WTC11 (cell line): ENCODE results near the gene LCLAT1. TPM values are rescaled to one million over a fixed set of nuclear protein-coding genes. Genes with fewer than 3 reads are reported as not detected.
A peak's percentile ranks its signal among the peaks of the same experiment; 100 is the strongest.

Experiments used
- ATAC-seq: fragments of 200-7000 bp; cut with Tn5 transposase; 2 replicates; pipeline ENCODE4 v1.10.0; 2021; ENCODE audit warnings: mild to moderate bottlenecking, moderate library complexity
- CTCF ChIA-PET: fragments of 300-600 bp; sonication (Branson Sonifier 250); formaldehyde crosslinking; loops from one replicate; lab custom pipeline; 2021; ENCODE audit warnings: antibody characterized with exemption; lab: Charles Lee
- POLR2A ChIA-PET: fragments of 350-600 bp; sonication (Branson Sonifier 250); formaldehyde crosslinking; loops from one replicate; lab custom pipeline; 2021; ENCODE audit warnings: antibody characterized with exemption; lab: Charles Lee
- DNase-seq: peaks from one replicate; pipeline ENCODE4 v3.0.0; 2021; ENCODE audit warnings: low spot score
- H3K27ac Mint-ChIP-seq: 2 replicates; pipeline ENCODE4 v1.8.0; 2021; ENCODE audit warnings: mixed read lengths
- H3K27me3 Mint-ChIP-seq: 2 replicates; pipeline ENCODE4 v1.8.0; 2021; ENCODE audit warnings: low read depth, mild to moderate bottlenecking, moderate library complexity, mixed read lengths
- H3K36me3 Mint-ChIP-seq: 2 replicates; pipeline ENCODE4 v1.8.0; 2021; ENCODE audit warnings: mixed read lengths
- H3K4me1 Mint-ChIP-seq: 2 replicates; pipeline ENCODE4 v1.8.0; 2022; ENCODE audit warnings: mixed read lengths
- H3K4me3 Mint-ChIP-seq: 2 replicates; pipeline ENCODE4 v1.8.0; 2021; ENCODE audit warnings: mild to moderate bottlenecking, moderate library complexity, mixed read lengths
- H3K9me3 Mint-ChIP-seq: 2 replicates; pipeline ENCODE4 v1.8.0; 2021; ENCODE audit warnings: mixed read lengths
- ATF2 ChIP-seq: sonication (generic); formaldehyde crosslinking; IDR thresholded peaks from 2 replicates; pipeline ENCODE4 v1.8.1; 2022; ENCODE audit warnings: low read depth, missing genetic modification reagents, borderline replicate concordance
- ATF3 ChIP-seq: sonication (generic); formaldehyde crosslinking; conservative IDR thresholded peaks from 2 replicates; pipeline ENCODE4 v1.8.1; 2022; ENCODE audit warnings: mild to moderate bottlenecking, missing genetic modification reagents
- ETV6 ChIP-seq: sonication (generic); formaldehyde crosslinking; IDR thresholded peaks from 2 replicates; pipeline ENCODE4 v1.8.1; 2022; ENCODE audit warnings: mild to moderate bottlenecking, missing genetic modification reagents
- NFATC4 ChIP-seq: fragments of 250-450 bp; sonication (Bioruptor Pico); IDR thresholded peaks from 2 replicates; pipeline ENCODE4 v1.9.0; 2021; ENCODE audit warnings: mild to moderate bottlenecking
- NR3C1 ChIP-seq: sonication (generic); formaldehyde crosslinking; conservative IDR thresholded peaks from 2 replicates; pipeline ENCODE4 v1.8.1; 2023; ENCODE audit warnings: low read depth, mild to moderate bottlenecking, missing genetic modification reagents
- PRDM15 ChIP-seq: sonication (generic); formaldehyde crosslinking; IDR thresholded peaks from 2 replicates; pipeline ENCODE4 v1.8.0; 2022; ENCODE audit warnings: missing genetic modification reagents
- PRRX2 ChIP-seq: fragments of 250-450 bp; sonication (Bioruptor Pico); IDR thresholded peaks from 2 replicates; pipeline ENCODE4 v1.8.0; 2021; ENCODE audit warnings: mild to moderate bottlenecking
- ZNF232 ChIP-seq: sonication (generic); formaldehyde crosslinking; IDR thresholded peaks from 2 replicates; pipeline ENCODE4 v1.8.0; 2022; ENCODE audit warnings: mild to moderate bottlenecking, missing genetic modification reagents
- ZNF317 ChIP-seq: sonication (generic); formaldehyde crosslinking; IDR thresholded peaks from 2 replicates; pipeline ENCODE4 v1.8.1; 2023; ENCODE audit warnings: low read depth, mild to moderate bottlenecking, moderate library complexity, missing genetic modification reagents, borderline replicate concordance
- ZNF425 ChIP-seq: fragments of 250-450 bp; sonication (Bioruptor Pico); conservative IDR thresholded peaks from 2 replicates; pipeline ENCODE4 v1.9.0; 2021; ENCODE audit warnings: mild to moderate bottlenecking
- total RNA-seq: library from RNA; stranded (reverse); gene quantifications from 3 replicates; pipeline ENCODE4 v1.2.3, GENCODE V29; 2021
- TF ChIP-seq, protein P1 (sequence below): sonication (generic); formaldehyde crosslinking; conservative IDR thresholded peaks from 2 replicates; pipeline ENCODE4 v1.8.1; 2023; ENCODE audit warnings: mild to moderate bottlenecking, low read depth, missing genetic modification reagents, moderate library complexity
- TF ChIP-seq, protein P2 (sequence below): sonication (generic); formaldehyde crosslinking; IDR thresholded peaks from 2 replicates; pipeline ENCODE4 v1.8.0; 2023; ENCODE audit warnings: mild to moderate bottlenecking, missing genetic modification reagents
- TF ChIP-seq, protein P3 (sequence below): fragments of 250-450 bp; sonication (Bioruptor Pico); IDR thresholded peaks from 2 replicates; pipeline ENCODE4 v1.9.0; 2021; ENCODE audit warnings: mild to moderate bottlenecking, borderline replicate concordance

The LCLAT1 gene
- total RNA-seq, 1 experiment from 2014 or later, result 22.3 TPM

DNA sequence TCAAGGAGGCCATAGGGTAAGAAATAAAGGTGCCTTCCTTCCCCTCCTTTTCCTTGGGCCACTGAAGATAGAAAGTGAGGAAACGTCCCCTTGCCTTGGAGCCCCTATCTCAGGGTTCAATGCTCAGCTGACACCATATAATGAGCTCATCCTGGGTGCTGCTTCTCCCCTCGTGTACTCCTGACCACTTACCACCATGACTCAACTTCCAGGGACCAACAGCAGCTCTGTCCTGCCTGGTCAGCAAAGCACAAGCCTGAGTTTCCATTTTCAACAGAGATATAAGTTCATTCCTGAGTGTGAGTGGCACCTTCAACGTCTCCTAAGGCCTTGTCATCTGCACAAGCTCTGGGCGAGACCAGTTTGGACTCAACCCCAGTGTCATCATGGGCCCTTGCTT is 209.0 kb downstream of the LCLAT1 start:
- Mint-ChIP-seq H3K4me3 (no peak overlapping the region), H3K4me1 (peaks cover 25% of the 10 kb centered on the region), H3K27me3 (peaks cover 36% of the 10 kb centered on the region), H3K36me3 (no peaks in the 10 kb centered on the region), H3K9me3 (peaks cover 11% of the 10 kb centered on the region), H3K27ac (no peak overlapping the region)
- no peak for TF ChIP-seq ZNF232 (CRISPR knock-in tag)
- TF ChIP-seq, protein P1, sequence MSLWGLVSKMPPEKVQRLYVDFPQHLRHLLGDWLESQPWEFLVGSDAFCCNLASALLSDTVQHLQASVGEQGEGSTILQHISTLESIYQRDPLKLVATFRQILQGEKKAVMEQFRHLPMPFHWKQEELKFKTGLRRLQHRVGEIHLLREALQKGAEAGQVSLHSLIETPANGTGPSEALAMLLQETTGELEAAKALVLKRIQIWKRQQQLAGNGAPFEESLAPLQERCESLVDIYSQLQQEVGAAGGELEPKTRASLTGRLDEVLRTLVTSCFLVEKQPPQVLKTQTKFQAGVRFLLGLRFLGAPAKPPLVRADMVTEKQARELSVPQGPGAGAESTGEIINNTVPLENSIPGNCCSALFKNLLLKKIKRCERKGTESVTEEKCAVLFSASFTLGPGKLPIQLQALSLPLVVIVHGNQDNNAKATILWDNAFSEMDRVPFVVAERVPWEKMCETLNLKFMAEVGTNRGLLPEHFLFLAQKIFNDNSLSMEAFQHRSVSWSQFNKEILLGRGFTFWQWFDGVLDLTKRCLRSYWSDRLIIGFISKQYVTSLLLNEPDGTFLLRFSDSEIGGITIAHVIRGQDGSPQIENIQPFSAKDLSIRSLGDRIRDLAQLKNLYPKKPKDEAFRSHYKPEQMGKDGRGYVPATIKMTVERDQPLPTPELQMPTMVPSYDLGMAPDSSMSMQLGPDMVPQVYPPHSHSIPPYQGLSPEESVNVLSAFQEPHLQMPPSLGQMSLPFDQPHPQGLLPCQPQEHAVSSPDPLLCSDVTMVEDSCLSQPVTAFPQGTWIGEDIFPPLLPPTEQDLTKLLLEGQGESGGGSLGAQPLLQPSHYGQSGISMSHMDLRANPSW (CRISPR knock-in tag), result no peak
- TF ChIP-seq ZNF317 (CRISPR knock-in tag), result no peak
- TF ChIP-seq ATF2 (CRISPR knock-in tag), result no peak
- no peak for TF ChIP-seq ATF3 (CRISPR knock-in tag)
- TF ChIP-seq, protein P2, sequence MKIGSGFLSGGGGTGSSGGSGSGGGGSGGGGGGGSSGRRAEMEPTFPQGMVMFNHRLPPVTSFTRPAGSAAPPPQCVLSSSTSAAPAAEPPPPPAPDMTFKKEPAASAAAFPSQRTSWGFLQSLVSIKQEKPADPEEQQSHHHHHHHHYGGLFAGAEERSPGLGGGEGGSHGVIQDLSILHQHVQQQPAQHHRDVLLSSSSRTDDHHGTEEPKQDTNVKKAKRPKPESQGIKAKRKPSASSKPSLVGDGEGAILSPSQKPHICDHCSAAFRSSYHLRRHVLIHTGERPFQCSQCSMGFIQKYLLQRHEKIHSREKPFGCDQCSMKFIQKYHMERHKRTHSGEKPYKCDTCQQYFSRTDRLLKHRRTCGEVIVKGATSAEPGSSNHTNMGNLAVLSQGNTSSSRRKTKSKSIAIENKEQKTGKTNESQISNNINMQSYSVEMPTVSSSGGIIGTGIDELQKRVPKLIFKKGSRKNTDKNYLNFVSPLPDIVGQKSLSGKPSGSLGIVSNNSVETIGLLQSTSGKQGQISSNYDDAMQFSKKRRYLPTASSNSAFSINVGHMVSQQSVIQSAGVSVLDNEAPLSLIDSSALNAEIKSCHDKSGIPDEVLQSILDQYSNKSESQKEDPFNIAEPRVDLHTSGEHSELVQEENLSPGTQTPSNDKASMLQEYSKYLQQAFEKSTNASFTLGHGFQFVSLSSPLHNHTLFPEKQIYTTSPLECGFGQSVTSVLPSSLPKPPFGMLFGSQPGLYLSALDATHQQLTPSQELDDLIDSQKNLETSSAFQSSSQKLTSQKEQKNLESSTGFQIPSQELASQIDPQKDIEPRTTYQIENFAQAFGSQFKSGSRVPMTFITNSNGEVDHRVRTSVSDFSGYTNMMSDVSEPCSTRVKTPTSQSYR, result no peak
- no peak for TF ChIP-seq ETV6
- ChIA-PET CTCF (interaction anchor here (1.3 kb wide), 1 partner anchor 491 kb away, joined by 3 read pairs; no protein-coding TSS in a partner anchor), POLR2A (no interaction called here)
- DNase-seq, result no peak
- no peak for ATAC-seq

DNA sequence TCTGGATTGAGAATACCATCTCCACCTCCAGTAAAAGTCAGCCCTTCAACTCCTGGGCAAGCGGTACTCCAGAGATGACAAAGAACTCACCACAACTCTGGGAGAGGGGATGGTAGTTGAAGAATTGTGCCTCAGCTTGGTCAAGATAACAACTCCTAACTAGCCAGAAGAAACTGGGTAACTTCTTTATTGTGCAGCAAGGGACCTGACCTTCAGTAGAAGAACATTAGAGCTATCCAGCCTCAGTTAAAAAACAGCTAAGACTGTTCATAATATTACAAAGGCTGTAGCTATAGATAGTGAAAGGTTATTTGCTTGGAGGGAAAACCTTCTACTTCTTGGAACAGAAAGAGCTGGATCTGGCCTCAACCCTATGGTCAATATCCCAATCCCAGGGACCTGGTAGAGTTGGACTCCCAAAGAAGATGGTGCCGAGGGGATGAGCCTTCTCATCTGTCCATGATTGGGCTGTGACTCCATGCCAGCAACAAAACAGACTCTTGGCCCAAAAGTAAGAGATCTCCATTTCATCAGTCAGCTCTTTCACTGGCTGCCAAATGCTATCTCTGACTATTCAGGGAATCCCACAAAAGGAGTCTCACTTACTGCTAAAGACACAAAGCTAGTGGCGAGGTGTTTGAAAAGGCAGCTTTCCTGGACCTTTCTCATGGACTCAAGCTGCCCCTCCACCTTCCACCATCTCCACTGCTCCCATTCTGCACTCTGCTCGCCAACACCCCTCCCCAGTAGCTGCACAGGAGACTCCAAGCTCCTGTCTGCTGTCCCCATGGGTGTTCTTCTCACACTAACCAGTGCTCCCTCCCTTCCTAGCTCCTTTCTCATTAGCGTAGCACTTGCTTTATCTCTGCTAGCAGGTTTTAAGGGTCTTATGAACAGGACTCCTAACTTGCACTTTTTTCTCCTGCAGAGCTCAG is 214.4 kb downstream of the LCLAT1 start:
- CTCF ChIA-PET, result interaction anchor here (0.5 to 1.6 kb wide), 4 partner anchors 9 to 122 kb away, joined by 3 to 6 read pairs (median 4); no protein-coding TSS in a partner anchor
- no peak overlapping the region for H3K4me3 Mint-ChIP-seq
- H3K4me1 Mint-ChIP-seq, result no peaks in the 10 kb centered on the region
- DNase-seq (no peak), ATAC-seq (peak; percentile 36)
- no peak overlapping the region for H3K27ac Mint-ChIP-seq
- no peaks in the 10 kb centered on the region for H3K27me3 Mint-ChIP-seq
- peaks cover 20% of the 10 kb centered on the region for H3K9me3 Mint-ChIP-seq
- POLR2A ChIA-PET, result interaction anchor here (0.6 kb wide), 1 partner anchor 513 kb away, joined by 3 read pairs; no protein-coding TSS in a partner anchor
- H3K36me3 Mint-ChIP-seq, result no peaks in the 10 kb centered on the region; the same call in 1 of the 2 replicates
- peak; percentile 87 for TF ChIP-seq PRRX2 (CRISPR knock-in tag)
- TF ChIP-seq NFATC4 (CRISPR knock-in tag), result peak; percentile 90
- no peak for TF ChIP-seq PRDM15 (CRISPR knock-in tag)
- 0 out of 2 replicates have a peak, but pooled peaks have one; percentile 33 for TF ChIP-seq ZNF425 (CRISPR knock-in tag)
- no peak for TF ChIP-seq NR3C1 (CRISPR knock-in tag)
- TF ChIP-seq, protein P3, sequence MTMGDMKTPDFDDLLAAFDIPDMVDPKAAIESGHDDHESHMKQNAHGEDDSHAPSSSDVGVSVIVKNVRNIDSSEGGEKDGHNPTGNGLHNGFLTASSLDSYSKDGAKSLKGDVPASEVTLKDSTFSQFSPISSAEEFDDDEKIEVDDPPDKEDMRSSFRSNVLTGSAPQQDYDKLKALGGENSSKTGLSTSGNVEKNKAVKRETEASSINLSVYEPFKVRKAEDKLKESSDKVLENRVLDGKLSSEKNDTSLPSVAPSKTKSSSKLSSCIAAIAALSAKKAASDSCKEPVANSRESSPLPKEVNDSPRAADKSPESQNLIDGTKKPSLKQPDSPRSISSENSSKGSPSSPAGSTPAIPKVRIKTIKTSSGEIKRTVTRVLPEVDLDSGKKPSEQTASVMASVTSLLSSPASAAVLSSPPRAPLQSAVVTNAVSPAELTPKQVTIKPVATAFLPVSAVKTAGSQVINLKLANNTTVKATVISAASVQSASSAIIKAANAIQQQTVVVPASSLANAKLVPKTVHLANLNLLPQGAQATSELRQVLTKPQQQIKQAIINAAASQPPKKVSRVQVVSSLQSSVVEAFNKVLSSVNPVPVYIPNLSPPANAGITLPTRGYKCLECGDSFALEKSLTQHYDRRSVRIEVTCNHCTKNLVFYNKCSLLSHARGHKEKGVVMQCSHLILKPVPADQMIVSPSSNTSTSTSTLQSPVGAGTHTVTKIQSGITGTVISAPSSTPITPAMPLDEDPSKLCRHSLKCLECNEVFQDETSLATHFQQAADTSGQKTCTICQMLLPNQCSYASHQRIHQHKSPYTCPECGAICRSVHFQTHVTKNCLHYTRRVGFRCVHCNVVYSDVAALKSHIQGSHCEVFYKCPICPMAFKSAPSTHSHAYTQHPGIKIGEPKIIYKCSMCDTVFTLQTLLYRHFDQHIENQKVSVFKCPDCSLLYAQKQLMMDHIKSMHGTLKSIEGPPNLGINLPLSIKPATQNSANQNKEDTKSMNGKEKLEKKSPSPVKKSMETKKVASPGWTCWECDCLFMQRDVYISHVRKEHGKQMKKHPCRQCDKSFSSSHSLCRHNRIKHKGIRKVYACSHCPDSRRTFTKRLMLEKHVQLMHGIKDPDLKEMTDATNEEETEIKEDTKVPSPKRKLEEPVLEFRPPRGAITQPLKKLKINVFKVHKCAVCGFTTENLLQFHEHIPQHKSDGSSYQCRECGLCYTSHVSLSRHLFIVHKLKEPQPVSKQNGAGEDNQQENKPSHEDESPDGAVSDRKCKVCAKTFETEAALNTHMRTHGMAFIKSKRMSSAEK, result peak; percentile 31; the same call in 1 of the 2 replicates
